GM18505 (cell line): Measurements from ENCODE around the gene EHBP1.

Experiments used
- ATAC-seq: cut with Tn5 transposase; IDR thresholded peaks from one replicate; pipeline ENCODE4 v1.9.1; 2021; ENCODE audit not compliant: unreplicated experiment
- POLR2A ChIP-seq: IDR thresholded peaks from 4 replicates; pipeline ENCODE4 v1.6.1; 2011; ENCODE audit warnings: borderline replicate concordance; ENCODE audit not compliant: insufficient read depth, insufficient read length; ENCODE audit errors: extremely low read depth

EHBP1 gene

GRCh38 chr2:62716768-62717167 is 11.3 kb downstream of the EHBP1 start:
- no peak for ATAC-seq
- no peak for TF ChIP-seq POLR2A

GRCh38 chr2:62717503-62718081 is 12.1 kb downstream of the EHBP1 start:
- no peak for ATAC-seq
- TF ChIP-seq POLR2A, result no peak

- no peak for TF ChIP-seq POLR2A
- ATAC-seq, result no peak
These were observed 12.8 kb downstream of the EHBP1 start for GRCh38 chr2:62718225-62718822.

GRCh38 chr2:62719757-62720156 is 14.2 kb downstream of the EHBP1 start:
- TF ChIP-seq POLR2A, result no peak
- ATAC-seq, result no peak

- no peak for TF ChIP-seq POLR2A
- ATAC-seq, result no peak
These were observed 17.2 kb downstream of the EHBP1 start for GRCh38 chr2:62722679-62723078.

GRCh38 chr2:62723253-62723652 is 17.7 kb downstream of the EHBP1 start:
- no peak for ATAC-seq
- no peak for TF ChIP-seq POLR2A

- TF ChIP-seq POLR2A, result no peak
- ATAC-seq, result no peak
These were observed 18.6 kb downstream of the EHBP1 start for GRCh38 chr2:62724106-62724505.

GRCh38 chr2:62724886-62725711 is 19.6 kb downstream of the EHBP1 start:
- TF ChIP-seq POLR2A, result no peak
- ATAC-seq, result no peak

- TF ChIP-seq POLR2A, result no peak
- no peak for ATAC-seq
These were observed 20.2 kb downstream of the EHBP1 start for GRCh38 chr2:62725712-62726055.

GRCh38 chr2:62727259-62727867 is 21.9 kb downstream of the EHBP1 start:
- ATAC-seq, result no peak
- no peak for TF ChIP-seq POLR2A

GRCh38 chr2:62727876-62728566 is 22.5 kb downstream of the EHBP1 start:
- ATAC-seq, result no peak
- no peak for TF ChIP-seq POLR2A

- ATAC-seq, result no peak
- no peak for TF ChIP-seq POLR2A
These were observed 25.8 kb downstream of the EHBP1 start for GRCh38 chr2:62731275-62731674.

- ATAC-seq, result no peak
These were observed 26.8 kb downstream of the EHBP1 start for GRCh38 chr2:62732262-62732777.

More at GRCh38 chr2:62732262-62732777, 26.8 kb downstream of the EHBP1 start:
- no peak for TF ChIP-seq POLR2A
